Measurements from ENCODE around the gene HOXA4. TPM values are rescaled to one million over a fixed set of nuclear protein-coding genes. Genes with fewer than 3 reads are reported as not detected.
A peak's percentile ranks its signal among the peaks of the same experiment; 100 is the strongest.

Gene HOXA4
- total RNA-seq, 3 donors from 2014 or later (not counting 1 experiment from before 2014, with no cell fraction given), result 0.52 to 2.1 (median 0.63) TPM

DNA sequence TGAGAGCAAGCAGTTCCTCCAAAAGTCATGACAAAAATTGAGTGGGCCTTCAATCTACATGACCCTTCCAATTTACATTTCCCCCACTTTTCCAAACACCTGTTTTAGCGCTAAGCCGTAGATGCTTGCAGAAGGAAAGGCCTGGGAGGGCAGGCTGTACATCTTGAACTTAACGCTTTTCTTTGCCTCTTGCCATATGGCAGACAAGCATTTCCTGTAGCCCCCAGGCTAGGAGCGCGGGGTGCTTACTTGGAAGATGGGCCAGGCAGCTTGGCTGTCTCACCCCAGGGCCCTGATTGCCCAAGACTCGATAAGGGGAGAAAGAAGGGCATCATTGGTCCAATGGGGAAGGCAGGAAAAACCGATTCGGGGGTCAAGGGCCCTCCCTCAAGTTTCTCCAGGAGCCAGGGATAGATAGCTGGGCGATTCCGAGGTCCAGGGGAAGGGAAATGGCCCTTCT is 41.8 kb upstream of the HOXA4 start:
- H3K27me3 ChIP-seq (ENCODE audit: control insufficient read depth, insufficient read depth, low read length), result peaks cover 75% of the 10 kb centered on the region
- peak overlapping the region; percentile 87 for H3K4me3 Mint-ChIP-seq
- peaks cover 57% of the 10 kb centered on the region for H3K4me1 ChIP-seq (ENCODE audit: control insufficient read depth, insufficient read depth, low read length)
- DNase-seq, result peak; percentile 15 to 28
- peaks cover 52 to 60% of the 10 kb centered on the region in 2 donors for H3K27me3 Mint-ChIP-seq (ENCODE audit: low read depth in 2 of 2)
- peaks cover 20% of the 10 kb centered on the region for H3K36me3 Mint-ChIP-seq
- TF ChIP-seq, protein P1, sequence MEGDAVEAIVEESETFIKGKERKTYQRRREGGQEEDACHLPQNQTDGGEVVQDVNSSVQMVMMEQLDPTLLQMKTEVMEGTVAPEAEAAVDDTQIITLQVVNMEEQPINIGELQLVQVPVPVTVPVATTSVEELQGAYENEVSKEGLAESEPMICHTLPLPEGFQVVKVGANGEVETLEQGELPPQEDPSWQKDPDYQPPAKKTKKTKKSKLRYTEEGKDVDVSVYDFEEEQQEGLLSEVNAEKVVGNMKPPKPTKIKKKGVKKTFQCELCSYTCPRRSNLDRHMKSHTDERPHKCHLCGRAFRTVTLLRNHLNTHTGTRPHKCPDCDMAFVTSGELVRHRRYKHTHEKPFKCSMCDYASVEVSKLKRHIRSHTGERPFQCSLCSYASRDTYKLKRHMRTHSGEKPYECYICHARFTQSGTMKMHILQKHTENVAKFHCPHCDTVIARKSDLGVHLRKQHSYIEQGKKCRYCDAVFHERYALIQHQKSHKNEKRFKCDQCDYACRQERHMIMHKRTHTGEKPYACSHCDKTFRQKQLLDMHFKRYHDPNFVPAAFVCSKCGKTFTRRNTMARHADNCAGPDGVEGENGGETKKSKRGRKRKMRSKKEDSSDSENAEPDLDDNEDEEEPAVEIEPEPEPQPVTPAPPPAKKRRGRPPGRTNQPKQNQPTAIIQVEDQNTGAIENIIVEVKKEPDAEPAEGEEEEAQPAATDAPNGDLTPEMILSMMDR (IDR thresholded peaks at IDR 0.05), result no peak
- ATAC-seq, result no peak
- no peaks in the 10 kb centered on the region for H3K36me3 ChIP-seq (ENCODE audit: control insufficient read depth, insufficient read depth, low read length)
- H3K27ac ChIP-seq (ENCODE audit: low read length), result peak overlapping the region; percentile 23
- peak overlapping the region; percentile 60 to 63 for H3K27ac Mint-ChIP-seq
- intact Hi-C loops (cut with micrococcal nuclease), result loop anchor here (2.0 kb wide), 2 partner anchors 14 to 16 kb away; partner anchors contain the start of gene HOXA7
- no peaks in the 10 kb centered on the region for H3K9me3 ChIP-seq (ENCODE audit: control insufficient read depth, insufficient read depth, low read length)
- peak overlapping the region; percentile 49 for H3K4me3 ChIP-seq (ENCODE audit: low read length)
- H3K4me1 Mint-ChIP-seq, result peaks cover 26 to 35% of the 10 kb centered on the region in 2 donors
- 16% methylated on average over 10 of the region's 10 CpGs for whole genome bisulfite sequencing (ENCODE audit: insufficient coverage)
- no peaks in the 10 kb centered on the region for H3K9me3 Mint-ChIP-seq

DNA sequence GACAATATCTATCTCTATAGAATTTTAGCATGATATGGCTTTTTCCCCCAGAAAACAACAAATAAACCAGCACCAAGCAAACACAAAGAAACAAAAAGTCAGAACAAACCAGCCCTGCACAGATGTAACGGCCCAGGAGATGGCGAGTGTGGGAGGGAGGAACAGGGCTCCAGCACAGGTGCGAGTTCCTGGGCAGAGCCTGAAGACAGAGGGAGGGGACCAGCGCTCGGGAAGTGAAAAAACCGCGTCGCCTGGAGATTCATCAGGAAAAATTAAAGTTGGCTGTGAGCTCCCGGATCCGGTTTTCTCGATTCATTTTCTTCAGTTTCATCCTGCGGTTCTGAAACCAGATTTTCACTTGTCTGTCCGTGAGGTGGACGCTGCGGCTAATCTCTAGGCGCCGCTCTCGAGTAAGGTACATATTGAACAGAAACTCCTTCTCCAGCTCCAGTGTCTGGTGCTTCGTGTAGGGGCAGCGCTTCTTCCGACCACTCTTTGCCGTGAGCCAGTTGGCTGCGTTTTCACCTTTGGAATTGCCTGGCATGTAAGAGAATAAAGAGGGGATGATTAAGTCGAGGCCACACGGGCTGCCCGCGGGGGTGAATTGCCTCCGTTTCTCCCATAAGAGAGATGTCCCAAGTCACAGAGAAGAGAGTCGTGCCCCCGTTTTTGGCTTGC is 41.2 kb upstream of the HOXA4 start:
- TF ChIP-seq, protein P1 (IDR thresholded peaks at IDR 0.05), result no peak
- peak overlapping the region; percentile 87 for H3K4me3 Mint-ChIP-seq
- Histone ChIP-seq H3K9me3 (ENCODE audit: control insufficient read depth, insufficient read depth, low read length) (no peaks in the 10 kb centered on the region), H3K4me1 (ENCODE audit: control insufficient read depth, insufficient read depth, low read length) (peaks cover 62% of the 10 kb centered on the region), H3K27ac (ENCODE audit: low read length) (no peak overlapping the region), H3K36me3 (ENCODE audit: control insufficient read depth, insufficient read depth, low read length) (no peaks in the 10 kb centered on the region), H3K4me3 (ENCODE audit: low read length) (no peak overlapping the region), H3K27me3 (ENCODE audit: control insufficient read depth, insufficient read depth, low read length) (peaks cover 81% of the 10 kb centered on the region)
- no peaks in the 10 kb centered on the region for H3K9me3 Mint-ChIP-seq
- 12% methylated on average over 30 of the region's 30 CpGs for WGBS (ENCODE audit: insufficient coverage)
- peaks cover 30 to 40% of the 10 kb centered on the region in 2 donors for H3K4me1 Mint-ChIP-seq
- DNase-seq (peak; percentile 15 to 47), ATAC-seq (no peak)
- H3K36me3 Mint-ChIP-seq, result peaks cover 20% of the 10 kb centered on the region
- H3K27ac Mint-ChIP-seq, result peak overlapping the region; percentile 60 to 63
- intact Hi-C loops (cut with micrococcal nuclease), result loop anchor here (2.0 kb wide), 2 partner anchors 15 kb away; partner anchors contain the start of gene HOXA7
- peaks cover 57 to 65% of the 10 kb centered on the region in 2 donors for H3K27me3 Mint-ChIP-seq (ENCODE audit: low read depth in 2 of 2)

GRCh38 chr7:27171325-27171636 is 40.7 kb upstream of the HOXA4 start:
- peaks cover 35 to 44% of the 10 kb centered on the region in 2 donors for H3K4me1 Mint-ChIP-seq
- peaks cover 67% of the 10 kb centered on the region for H3K4me1 ChIP-seq (ENCODE audit: control insufficient read depth, insufficient read depth, low read length)
- H3K27me3 Mint-ChIP-seq (ENCODE audit: low read depth in 2 of 2), result peaks cover 58 to 68% of the 10 kb centered on the region in 2 donors
- peak overlapping the region; percentile 60 to 63 for H3K27ac Mint-ChIP-seq
- TF ChIP-seq, protein P1 (IDR thresholded peaks at IDR 0.05), result no peak
- WGBS (ENCODE audit: insufficient coverage), result 16% methylated on average over 8 of the region's 8 CpGs
- no peak overlapping the region for H3K27ac ChIP-seq (ENCODE audit: low read length)
- H3K9me3 Mint-ChIP-seq, result no peaks in the 10 kb centered on the region
- no peak overlapping the region for H3K4me3 ChIP-seq (ENCODE audit: low read length)
- intact Hi-C loops (cut with micrococcal nuclease), result no loop called here
- H3K27me3 ChIP-seq (ENCODE audit: control insufficient read depth, insufficient read depth, low read length), result peaks cover 84% of the 10 kb centered on the region
- no peaks in the 10 kb centered on the region for H3K9me3 ChIP-seq (ENCODE audit: control insufficient read depth, insufficient read depth, low read length)
- DNase-seq (peak; percentile 15), ATAC-seq (no peak)
- H3K4me3 Mint-ChIP-seq, result peak overlapping the region; percentile 87
- H3K36me3 ChIP-seq (ENCODE audit: control insufficient read depth, insufficient read depth, low read length), result no peaks in the 10 kb centered on the region
- H3K36me3 Mint-ChIP-seq, result peaks cover 20% of the 10 kb centered on the region
